Measurements from ENCODE around the gene HAPLN3. TPM values are rescaled to one million over a fixed set of nuclear protein-coding genes. Genes with fewer than 3 reads are reported as not detected.
A peak's percentile ranks its signal among the peaks of the same experiment; 100 is the strongest.

The HAPLN3 gene
- total RNA-seq, 2 experiments from 2014 or later, result 79.0 to 80.2 TPM

DNA sequence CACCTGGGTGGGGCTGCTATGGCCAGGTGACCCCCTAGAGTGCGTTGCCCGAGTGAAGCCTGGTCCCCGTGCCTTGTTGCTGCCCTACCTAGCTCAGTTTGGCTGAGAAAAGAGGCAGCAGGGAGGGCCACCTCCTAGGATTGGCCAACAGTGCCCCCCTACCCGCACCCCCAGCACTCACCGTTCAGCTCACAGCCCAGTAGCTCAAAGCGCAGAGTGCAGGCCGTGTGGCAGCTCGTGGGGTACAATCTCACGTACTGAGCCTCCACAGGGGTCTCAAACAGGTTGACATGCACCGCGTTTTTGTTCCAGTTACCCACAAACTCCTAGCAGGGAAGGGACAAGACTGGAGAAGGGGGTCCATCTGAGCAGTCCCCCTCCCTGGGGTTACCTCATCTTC lies 10.2 kb upstream of the HAPLN3 start:
- Histone ChIP-seq H3K4me3 (ENCODE audit: low read length) (no peak overlapping the region), H3K36me3 (ENCODE audit: insufficient read depth, low read length) (peaks cover 18% of the 10 kb centered on the region), H3K4me1 (ENCODE audit: insufficient read depth, low read length) (peaks cover 43% of the 10 kb centered on the region), H3K9me3 (ENCODE audit: control insufficient read depth in 1 of 2, insufficient read depth in 1 of 2, low read length in 2 of 2) (no peaks in the 10 kb centered on the region), H3K27ac (ENCODE audit: low read depth in 1 of 2, low read length in 2 of 2) (peak overlapping the region; percentile 39 to 46), H3K27me3 (ENCODE audit: control insufficient read depth in 1 of 2, insufficient read depth in 2 of 2, low read length in 2 of 2) (no peaks in the 10 kb centered on the region)
- no peak for DNase-seq
- intact Hi-C loops (cut with DNase I, micrococcal nuclease), result loop anchor here in 1 of 2 experiments (1.0 to 10.0 kb wide), 2 partner anchors 112 to 361 kb away; partner anchors contain the start of gene DET1
- peaks cover 56% of the 10 kb centered on the region for H3K4me1 Mint-ChIP-seq (ENCODE audit: low read depth)
- H3K9me3 Mint-ChIP-seq, result no peaks in the 10 kb centered on the region
- no peak overlapping the region for H3K4me3 Mint-ChIP-seq
- peaks cover 10% of the 10 kb centered on the region for H3K36me3 Mint-ChIP-seq (ENCODE audit: low read depth)
- ChIA-PET CTCF (interaction anchor here (0.8 to 3.7 kb wide), 10 partner anchors 10 to 453 kb away, joined by 4 to 58 read pairs (median 10); partner anchors contain the start of genes HAPLN3, ISG20 and MFGE8), POLR2A (interaction anchor here (1.2 to 3.0 kb wide), 17 partner anchors 8 to 438 kb away, joined by 3 to 49 read pairs (median 9); partner anchors contain the start of genes ABHD2, AEN, HAPLN3 and ISG20)
- TF ChIP-seq, protein P1, sequence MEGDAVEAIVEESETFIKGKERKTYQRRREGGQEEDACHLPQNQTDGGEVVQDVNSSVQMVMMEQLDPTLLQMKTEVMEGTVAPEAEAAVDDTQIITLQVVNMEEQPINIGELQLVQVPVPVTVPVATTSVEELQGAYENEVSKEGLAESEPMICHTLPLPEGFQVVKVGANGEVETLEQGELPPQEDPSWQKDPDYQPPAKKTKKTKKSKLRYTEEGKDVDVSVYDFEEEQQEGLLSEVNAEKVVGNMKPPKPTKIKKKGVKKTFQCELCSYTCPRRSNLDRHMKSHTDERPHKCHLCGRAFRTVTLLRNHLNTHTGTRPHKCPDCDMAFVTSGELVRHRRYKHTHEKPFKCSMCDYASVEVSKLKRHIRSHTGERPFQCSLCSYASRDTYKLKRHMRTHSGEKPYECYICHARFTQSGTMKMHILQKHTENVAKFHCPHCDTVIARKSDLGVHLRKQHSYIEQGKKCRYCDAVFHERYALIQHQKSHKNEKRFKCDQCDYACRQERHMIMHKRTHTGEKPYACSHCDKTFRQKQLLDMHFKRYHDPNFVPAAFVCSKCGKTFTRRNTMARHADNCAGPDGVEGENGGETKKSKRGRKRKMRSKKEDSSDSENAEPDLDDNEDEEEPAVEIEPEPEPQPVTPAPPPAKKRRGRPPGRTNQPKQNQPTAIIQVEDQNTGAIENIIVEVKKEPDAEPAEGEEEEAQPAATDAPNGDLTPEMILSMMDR (IDR thresholded peaks at IDR 0.05), result no peak
- H3K27me3 Mint-ChIP-seq, result no peaks in the 10 kb centered on the region
- H3K27ac Mint-ChIP-seq, result peak overlapping the region; percentile 93
- ATAC-seq (ENCODE audit: poor library complexity), result no peak

DNA sequence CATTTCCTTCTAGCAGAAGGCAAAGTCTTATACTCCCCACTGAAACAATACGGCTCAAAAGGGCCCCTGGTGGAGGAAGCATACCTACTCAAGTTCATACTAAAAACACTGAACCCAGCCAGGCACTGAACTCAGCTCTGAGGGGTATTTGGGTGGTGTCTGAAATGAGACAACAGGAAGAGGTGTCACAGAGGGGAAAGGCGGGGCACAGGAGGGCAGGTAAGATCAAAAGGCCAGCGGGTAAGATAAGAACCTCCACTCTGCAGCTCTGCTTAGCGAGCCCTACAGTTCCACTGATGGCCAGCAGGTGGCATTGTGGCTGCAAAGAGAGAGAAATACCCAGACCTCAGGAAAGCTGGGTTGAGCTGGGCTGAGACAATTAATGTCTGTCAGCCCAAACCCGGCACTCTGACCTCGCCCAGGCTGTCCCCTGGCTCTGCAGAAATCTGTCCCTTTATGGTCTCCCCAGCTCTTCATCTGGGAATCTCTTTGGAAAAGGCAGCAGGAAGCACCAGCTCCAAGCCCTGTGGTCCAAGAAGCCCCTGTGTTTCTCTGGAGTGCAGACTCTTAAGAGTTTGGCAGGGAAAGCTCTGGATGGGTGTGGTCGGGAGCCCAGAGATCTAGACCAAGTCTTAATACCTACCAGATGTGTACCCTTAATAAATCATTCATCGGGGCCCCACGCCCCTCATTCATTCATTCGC lies 9.4 kb upstream of the HAPLN3 start:
- Mint-ChIP-seq H3K27me3 (no peaks in the 10 kb centered on the region), H3K9me3 (no peaks in the 10 kb centered on the region), H3K27ac (peak overlapping the region; percentile 93), H3K36me3 (ENCODE audit: low read depth) (peaks cover 4% of the 10 kb centered on the region), H3K4me1 (ENCODE audit: low read depth) (peaks cover 50% of the 10 kb centered on the region), H3K4me3 (peak overlapping the region; percentile 17)
- POLR2A ChIA-PET, result interaction anchor here (0.9 to 3.0 kb wide), 24 partner anchors 8 to 437 kb away, joined by 3 to 49 read pairs (median 8); partner anchors contain the start of genes ABHD2, AEN, HAPLN3 and ISG20
- CTCF ChIA-PET, result interaction anchor here (0.5 to 3.7 kb wide), 37 partner anchors 10 to 454 kb away, joined by 3 to 58 read pairs (median 5); partner anchors contain the start of genes ABHD2, AEN, HAPLN3 and ISG20
- intact Hi-C loops (cut with DNase I, micrococcal nuclease), result loop anchor here (1.0 to 10.0 kb wide), 9 partner anchors 9 to 360 kb away; partner anchors contain the start of genes ABHD2 (in 2 of the 2), AEN (in 1 of the 2), DET1 (in 1 of the 2) and FANCI (in 1 of the 2)
- Histone ChIP-seq H3K4me1 (ENCODE audit: insufficient read depth, low read length) (peaks cover 43% of the 10 kb centered on the region), H3K9me3 (ENCODE audit: control insufficient read depth in 1 of 2, insufficient read depth in 1 of 2, low read length in 2 of 2) (no peaks in the 10 kb centered on the region), H3K4me3 (ENCODE audit: low read length) (no peak overlapping the region), H3K36me3 (ENCODE audit: insufficient read depth, low read length) (peaks cover 18% of the 10 kb centered on the region), H3K27me3 (ENCODE audit: control insufficient read depth in 1 of 2, insufficient read depth in 2 of 2, low read length in 2 of 2) (no peaks in the 10 kb centered on the region), H3K27ac (ENCODE audit: low read depth in 1 of 2, low read length in 2 of 2) (peak overlapping the region; percentile 67 to 76)
- TF ChIP-seq, protein P1 (IDR thresholded peaks at IDR 0.05), result peak; percentile 96
- DNase-seq, result peak; percentile 94 to 98 (median 96)
- peak; percentile 98 for ATAC-seq (ENCODE audit: poor library complexity)

DNA sequence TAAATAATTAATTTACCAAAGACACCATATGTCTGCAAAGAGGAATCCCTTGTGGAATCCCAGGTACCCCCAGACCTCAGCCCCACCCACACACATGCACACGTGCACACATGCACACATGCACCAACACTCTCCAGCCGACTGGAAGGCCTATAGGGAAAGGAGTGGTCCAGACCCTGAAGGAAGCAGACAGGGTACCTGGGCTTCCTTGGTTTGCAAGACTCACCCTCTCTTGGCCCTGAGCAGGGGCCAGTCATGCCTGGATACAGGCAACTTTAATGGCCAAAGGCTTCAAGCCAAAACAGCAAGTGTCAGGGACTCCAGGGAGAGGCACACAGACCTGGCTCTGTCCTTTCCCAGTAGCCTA lies 8.9 kb upstream of the HAPLN3 start:
- ChIA-PET CTCF (interaction anchor here (0.5 to 3.7 kb wide), 34 partner anchors 9 to 454 kb away, joined by 3 to 58 read pairs (median 5); partner anchors contain the start of genes ABHD2, AEN, HAPLN3 and ISG20), POLR2A (interaction anchor here (0.9 to 3.0 kb wide), 24 partner anchors 8 to 437 kb away, joined by 3 to 49 read pairs (median 8); partner anchors contain the start of genes ABHD2, AEN, HAPLN3 and ISG20)
- no peaks in the 10 kb centered on the region for H3K27me3 ChIP-seq (ENCODE audit: control insufficient read depth in 1 of 2, insufficient read depth in 2 of 2, low read length in 2 of 2)
- H3K27ac ChIP-seq (ENCODE audit: low read depth in 1 of 2, low read length in 2 of 2), result peak overlapping the region; percentile 67 to 76
- H3K27ac Mint-ChIP-seq, result peak overlapping the region; percentile 93
- peaks cover 43% of the 10 kb centered on the region for H3K4me1 ChIP-seq (ENCODE audit: insufficient read depth, low read length)
- H3K4me3 Mint-ChIP-seq, result peak overlapping the region; percentile 17
- DNase-seq (no peak), ATAC-seq (ENCODE audit: poor library complexity) (no peak)
- H3K4me3 ChIP-seq (ENCODE audit: low read length), result no peak overlapping the region
- TF ChIP-seq, protein P1 (IDR thresholded peaks at IDR 0.05), result no peak
- H3K36me3 ChIP-seq (ENCODE audit: insufficient read depth, low read length), result peaks cover 13% of the 10 kb centered on the region
- intact Hi-C loops (cut with DNase I, micrococcal nuclease), result loop anchor here (1.0 to 10.0 kb wide), 9 partner anchors 9 to 359 kb away; partner anchors contain the start of genes ABHD2 (in 2 of the 2), AEN (in 1 of the 2), DET1 (in 1 of the 2) and FANCI (in 1 of the 2)
- no peaks in the 10 kb centered on the region for H3K27me3 Mint-ChIP-seq
- H3K36me3 Mint-ChIP-seq (ENCODE audit: low read depth), result peaks cover 4% of the 10 kb centered on the region
- no peaks in the 10 kb centered on the region for H3K9me3 Mint-ChIP-seq
- H3K9me3 ChIP-seq (ENCODE audit: control insufficient read depth in 1 of 2, insufficient read depth in 1 of 2, low read length in 2 of 2), result no peaks in the 10 kb centered on the region
- H3K4me1 Mint-ChIP-seq (ENCODE audit: low read depth), result peaks cover 45% of the 10 kb centered on the region

Measured in CD4-positive, alpha-beta T cell (primary cell).